GM21786 (cell line): ENCODE measurements around the gene AKAP12.
"Not testable (repeated sequence)": the region's sequence is repeated elsewhere in the genome, so short reads cannot be mapped to it uniquely, and the experiment has no call there.

Experiments used
- ATAC-seq: cut with Tn5 transposase; IDR thresholded peaks from one replicate; pipeline ENCODE4 v1.9.1; 2021; ENCODE audit not compliant: unreplicated experiment

Gene AKAP12

GRCh38 chr6:151339369-151339768 lies 99.6 kb downstream of the AKAP12 start:
- no peak for ATAC-seq

DNA sequence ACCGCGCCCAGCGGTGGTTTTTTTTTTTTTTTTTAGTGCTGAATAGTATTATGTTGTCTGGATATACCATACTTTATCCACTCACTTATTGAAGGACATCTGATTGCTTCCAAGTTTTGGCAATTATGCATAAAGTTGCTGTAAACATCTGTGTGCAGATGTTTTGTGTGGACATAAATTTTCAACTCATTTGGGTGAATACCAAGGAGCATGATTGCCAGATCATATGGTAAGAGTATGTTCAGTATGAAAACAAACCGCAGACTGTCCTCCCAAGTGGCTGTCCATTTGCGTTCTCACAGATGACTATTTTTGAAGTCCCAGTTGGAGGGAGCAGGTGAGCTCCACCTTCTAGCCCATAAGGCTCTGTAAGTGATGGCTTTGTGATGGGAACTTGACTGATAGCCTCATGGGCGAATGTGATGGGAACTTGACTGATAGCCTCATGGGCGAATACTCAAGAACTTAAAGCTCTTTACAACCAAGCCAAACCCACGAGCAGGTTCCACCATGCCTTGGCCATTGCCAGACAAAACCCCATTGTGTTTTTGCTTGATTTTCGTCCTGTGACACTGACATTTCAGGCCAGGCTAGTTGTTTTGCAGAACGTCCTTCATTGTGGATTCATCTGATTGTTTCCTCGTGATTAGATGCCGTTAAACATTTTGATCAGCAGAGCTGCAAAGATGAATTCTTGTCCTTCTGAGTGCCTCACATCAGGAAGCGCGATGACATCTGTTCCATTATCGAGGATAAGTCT lies 100.6 kb downstream of the AKAP12 start:
- no peak for ATAC-seq

- ATAC-seq, result no peak
Measured at GRCh38 chr6:151341476-151342195, 101.9 kb downstream of the AKAP12 start.

GRCh38 chr6:151342750-151343149 lies 103.0 kb downstream of the AKAP12 start:
- ATAC-seq, result not testable (repeated sequence)

DNA sequence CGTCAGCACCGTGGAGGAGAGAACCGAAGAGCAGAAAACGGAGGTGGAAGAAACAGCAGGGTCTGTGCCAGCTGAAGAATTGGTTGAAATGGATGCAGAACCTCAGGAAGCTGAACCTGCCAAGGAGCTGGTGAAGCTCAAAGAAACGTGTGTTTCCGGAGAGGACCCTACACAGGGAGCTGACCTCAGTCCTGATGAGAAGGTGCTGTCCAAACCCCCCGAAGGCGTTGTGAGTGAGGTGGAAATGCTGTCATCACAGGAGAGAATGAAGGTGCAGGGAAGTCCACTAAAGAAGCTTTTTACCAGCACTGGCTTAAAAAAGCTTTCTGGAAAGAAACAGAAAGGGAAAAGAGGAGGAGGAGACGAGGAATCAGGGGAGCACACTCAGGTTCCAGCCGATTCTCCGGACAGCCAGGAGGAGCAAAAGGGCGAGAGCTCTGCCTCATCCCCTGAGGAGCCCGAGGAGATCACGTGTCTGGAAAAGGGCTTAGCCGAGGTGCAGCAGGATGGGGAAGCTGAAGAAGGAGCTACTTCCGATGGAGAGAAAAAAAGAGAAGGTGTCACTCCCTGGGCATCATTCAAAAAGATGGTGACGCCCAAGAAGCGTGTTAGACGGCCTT lies 110.0 kb downstream of the AKAP12 start:
- no peak for ATAC-seq

- no peak for ATAC-seq
Measured at GRCh38 chr6:151350442-151351145, 110.8 kb downstream of the AKAP12 start.

DNA sequence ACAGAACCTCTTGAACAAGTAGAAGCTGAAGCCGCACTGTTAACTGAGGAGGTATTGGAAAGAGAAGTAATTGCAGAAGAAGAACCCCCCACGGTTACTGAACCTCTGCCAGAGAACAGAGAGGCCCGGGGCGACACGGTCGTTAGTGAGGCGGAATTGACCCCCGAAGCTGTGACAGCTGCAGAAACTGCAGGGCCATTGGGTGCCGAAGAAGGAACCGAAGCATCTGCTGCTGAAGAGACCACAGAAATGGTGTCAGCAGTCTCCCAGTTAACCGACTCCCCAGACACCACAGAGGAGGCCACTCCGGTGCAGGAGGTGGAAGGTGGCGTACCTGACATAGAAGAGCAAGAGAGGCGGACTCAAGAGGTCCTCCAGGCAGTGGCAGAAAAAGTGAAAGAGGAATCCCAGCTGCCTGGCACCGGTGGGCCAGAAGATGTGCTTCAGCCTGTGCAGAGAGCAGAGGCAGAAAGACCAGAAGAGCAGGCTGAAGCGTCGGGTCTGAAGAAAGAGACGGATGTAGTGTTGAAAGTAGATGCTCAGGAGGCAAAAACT lies 111.5 kb downstream of the AKAP12 start:
- ATAC-seq, result no peak

DNA sequence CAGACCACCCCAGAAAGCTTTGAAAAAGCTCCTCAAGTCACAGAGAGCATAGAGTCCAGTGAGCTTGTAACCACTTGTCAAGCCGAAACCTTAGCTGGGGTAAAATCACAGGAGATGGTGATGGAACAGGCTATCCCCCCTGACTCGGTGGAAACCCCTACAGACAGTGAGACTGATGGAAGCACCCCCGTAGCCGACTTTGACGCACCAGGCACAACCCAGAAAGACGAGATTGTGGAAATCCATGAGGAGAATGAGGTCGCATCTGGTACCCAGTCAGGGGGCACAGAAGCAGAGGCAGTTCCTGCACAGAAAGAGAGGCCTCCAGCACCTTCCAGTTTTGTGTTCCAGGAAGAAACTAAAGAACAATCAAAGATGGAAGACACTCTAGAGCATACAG lies 112.0 kb downstream of the AKAP12 start:
- ATAC-seq, result no peak

DNA sequence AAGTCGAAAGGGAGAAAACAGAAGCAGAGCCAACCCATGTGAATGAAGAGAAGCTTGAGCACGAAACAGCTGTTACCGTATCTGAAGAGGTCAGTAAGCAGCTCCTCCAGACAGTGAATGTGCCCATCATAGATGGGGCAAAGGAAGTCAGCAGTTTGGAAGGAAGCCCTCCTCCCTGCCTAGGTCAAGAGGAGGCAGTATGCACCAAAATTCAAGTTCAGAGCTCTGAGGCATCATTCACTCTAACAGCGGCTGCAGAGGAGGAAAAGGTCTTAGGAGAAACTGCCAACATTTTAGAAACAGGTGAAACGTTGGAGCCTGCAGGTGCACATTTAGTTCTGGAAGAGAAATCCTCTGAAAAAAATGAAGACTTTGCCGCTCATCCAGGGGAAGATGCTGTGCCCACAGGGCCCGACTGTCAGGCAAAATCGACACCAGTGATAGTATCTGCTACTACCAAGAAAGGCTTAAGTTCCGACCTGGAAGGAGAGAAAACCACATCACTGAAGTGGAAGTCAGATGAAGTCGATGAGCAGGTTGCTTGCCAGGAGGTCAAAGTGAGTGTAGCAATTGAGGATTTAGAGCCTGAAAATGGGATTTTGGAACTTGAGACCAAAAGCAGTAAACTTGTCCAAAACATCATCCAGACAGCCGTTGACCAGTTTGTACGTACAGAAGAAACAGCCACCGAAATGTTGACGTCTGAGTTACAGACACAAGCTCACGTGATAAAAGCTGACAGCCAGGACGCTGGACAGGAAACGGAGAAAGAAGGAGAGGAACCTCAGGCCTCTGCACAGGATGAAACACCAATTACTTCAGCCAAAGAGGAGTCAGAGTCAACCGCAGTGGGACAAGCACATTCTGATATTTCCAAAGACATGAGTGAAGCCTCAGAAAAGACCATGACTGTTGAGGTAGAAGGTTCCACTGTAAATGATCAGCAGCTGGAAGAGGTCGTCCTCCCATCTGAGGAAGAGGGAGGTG lies 112.9 kb downstream of the AKAP12 start:
- ATAC-seq, result no peak

DNA sequence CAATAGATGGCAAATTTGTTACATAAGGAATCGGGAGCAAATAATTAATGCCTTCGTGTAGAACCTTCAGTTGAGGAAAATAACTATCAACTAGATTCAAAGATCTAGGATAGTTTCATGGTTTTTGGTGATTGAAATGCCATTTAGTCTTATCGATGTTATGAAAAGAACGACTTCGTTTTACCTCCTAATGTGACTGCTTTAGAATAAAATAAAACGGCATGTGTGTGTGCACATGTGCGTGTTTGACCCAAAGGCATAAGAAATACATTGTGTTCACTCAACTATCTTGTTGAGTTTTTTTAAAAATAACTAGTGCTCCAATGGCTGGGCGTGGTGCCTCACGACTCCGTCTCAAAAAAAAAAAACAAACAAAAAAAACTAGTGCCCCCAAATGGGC lies 114.0 kb downstream of the AKAP12 start:
- no peak for ATAC-seq

DNA sequence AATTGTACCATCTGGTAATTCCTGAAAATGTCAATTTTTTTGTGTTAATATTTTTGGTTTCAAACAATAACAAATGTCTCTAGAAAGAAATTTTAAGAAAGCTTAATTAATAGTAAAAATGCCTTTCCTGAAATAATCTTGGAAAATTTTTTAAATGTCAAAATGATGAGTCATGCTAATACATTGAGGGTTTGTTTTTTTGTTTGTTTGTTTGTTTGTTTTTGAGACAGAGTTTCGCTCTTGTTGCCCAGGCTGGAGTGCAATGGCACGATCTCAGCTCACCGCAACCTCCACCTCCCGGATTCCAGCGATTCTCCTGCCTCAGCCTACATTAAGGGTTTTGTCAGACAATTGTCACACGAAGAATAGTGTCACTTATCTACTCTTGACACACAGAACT lies 117.2 kb downstream of the AKAP12 start:
- ATAC-seq, result not testable (repeated sequence)

GRCh38 chr6:151357758-151358436 lies 118.1 kb downstream of the AKAP12 start:
- no peak for ATAC-seq

- no peak for ATAC-seq
Measured at GRCh38 chr6:151358475-151358874, 118.7 kb downstream of the AKAP12 start.

DNA sequence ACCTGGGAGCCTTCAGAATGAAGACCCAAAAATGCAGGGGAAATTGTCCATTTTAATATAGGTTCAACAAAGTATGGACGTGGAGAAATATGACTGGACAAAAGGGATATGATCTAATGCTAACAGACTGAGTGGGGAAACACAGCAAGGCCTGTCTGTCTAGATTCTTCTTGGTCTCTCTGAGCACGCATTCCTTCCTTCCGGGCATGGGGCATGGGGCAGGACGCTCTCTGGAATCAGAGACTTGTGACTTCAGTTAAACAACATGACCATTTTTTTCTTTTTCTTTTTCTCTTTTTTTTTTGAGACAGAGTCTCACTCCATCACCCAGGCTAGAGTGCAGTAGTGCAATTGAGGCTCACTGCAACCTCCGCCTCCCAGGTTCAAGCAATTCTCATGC lies 119.7 kb downstream of the AKAP12 start:
- no peak for ATAC-seq

GRCh38 chr6:151365233-151365632 lies 125.5 kb downstream of the AKAP12 start:
- no peak for ATAC-seq

GRCh38 chr6:151370509-151371078 lies 130.8 kb downstream of the AKAP12 start:
- no peak for ATAC-seq

DNA sequence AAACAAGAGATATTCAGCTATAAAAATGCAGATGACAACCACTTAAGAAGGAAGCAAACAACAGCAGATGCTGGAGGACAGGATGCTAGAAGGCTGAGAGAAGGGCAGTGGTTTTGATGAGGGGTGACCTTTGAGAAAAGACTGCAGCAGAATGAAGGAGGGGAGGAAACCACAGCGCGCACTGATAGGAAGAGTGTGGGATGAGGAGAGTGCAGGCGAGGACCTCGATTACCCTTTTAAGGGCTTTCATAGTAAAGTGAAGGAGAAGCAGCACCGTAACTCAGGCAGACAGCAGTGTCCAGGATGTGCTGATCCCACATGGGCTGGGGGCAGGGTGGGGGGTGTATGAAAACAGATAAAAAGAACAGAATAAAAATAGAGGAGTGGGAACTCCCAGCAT lies 132.4 kb downstream of the AKAP12 start:
- ATAC-seq, result no peak

GRCh38 chr6:151374036-151374683 lies 134.4 kb downstream of the AKAP12 start:
- ATAC-seq, result no peak

- no peak for ATAC-seq
Measured at GRCh38 chr6:151375833-151376232, 136.1 kb downstream of the AKAP12 start.
